HEK293 (cell line): ENCODE measurements around the gene NEURL2.

Experiments used
- CTCF ChIA-PET: fragments of 350-600 bp; formaldehyde crosslinking; extraction: SDS; loops from one replicate; lab custom pipeline; 2021; ENCODE audit warnings: antibody characterized with exemption; lab: Yijun Ruan, JAX
- POLR2A ChIA-PET: fragments of 300-600 bp; formaldehyde crosslinking; extraction: SDS; loops from one replicate; lab custom pipeline; 2020; ENCODE audit warnings: antibody characterized with exemption, inconsistent platforms; lab: Yijun Ruan, JAX
- H3K27ac ChIP-seq: fragments of 200-500 bp; sonication (Bioruptor generic); 2 replicates; pipeline ENCODE4 v1.5.1; 2014; ENCODE audit warnings: low read depth, low read length, control low read depth, inconsistent platforms; ENCODE audit errors: extremely low read depth
- H3K36me3 ChIP-seq, 2 experiments: fragments of 200-500 bp in 1 of 2; sonication (Bioruptor generic) in 1 of 2; 1 replicate in 1 of 2; 2 replicates in 1 of 2; pipeline ENCODE4 v1.5.1; 2014 to 2017; ENCODE audit warnings: inconsistent platforms in 2 of 2, low read length in 2 of 2; ENCODE audit not compliant: control insufficient read depth in 2 of 2, insufficient read depth in 1 of 2
- H3K4me1 ChIP-seq: fragments of 200-500 bp; sonication (Bioruptor generic); 2 replicates; pipeline ENCODE4 v1.5.1; 2014; ENCODE audit warnings: mild to moderate bottlenecking, low read length, inconsistent platforms; ENCODE audit not compliant: control insufficient read depth, insufficient read depth
- H3K4me3 ChIP-seq: 2 replicates; pipeline ENCODE4 v1.5.1; 2011; ENCODE audit warnings: low read depth, mild to moderate bottlenecking, control low read depth, low read length, moderate library complexity
- H3K9me3 ChIP-seq: fragments of 200-500 bp; sonication (Bioruptor generic); 2 replicates; pipeline ENCODE4 v1.5.1; 2014; ENCODE audit warnings: low read depth, low read length, inconsistent platforms; ENCODE audit not compliant: control insufficient read depth, insufficient read depth
- GLIS1 ChIP-seq: fragments of 450-650 bp; formaldehyde crosslinking; IDR thresholded peaks from 2 replicates; pipeline ENCODE4 v1.5.1; 2016; ENCODE audit warnings: missing biosample characterization, missing genetic modification characterization
- HOXA7 ChIP-seq: sonication (generic); formaldehyde crosslinking; IDR thresholded peaks from 2 replicates; pipeline ENCODE4 v1.8.1; 2022; ENCODE audit warnings: missing genetic modification reagents, borderline replicate concordance
- KLF8 ChIP-seq: fragments of 450-650 bp; formaldehyde crosslinking; IDR thresholded peaks from 2 replicates; pipeline ENCODE4 v1.5.1; 2016; ENCODE audit warnings: missing biosample characterization, missing genetic modification characterization
- MYNN ChIP-seq: fragments of 450-650 bp; formaldehyde crosslinking; IDR thresholded peaks from 2 replicates; pipeline ENCODE4 v1.5.1; 2016; ENCODE audit warnings: missing biosample characterization, missing genetic modification characterization, borderline replicate concordance
- OSR2 ChIP-seq: fragments of 450-650 bp; formaldehyde crosslinking; IDR thresholded peaks from 2 replicates; pipeline ENCODE4 v1.5.1; 2016; ENCODE audit warnings: missing biosample characterization, missing genetic modification characterization
- SP7 ChIP-seq: fragments of 450-650 bp; formaldehyde crosslinking; IDR thresholded peaks from 2 replicates; pipeline ENCODE4 v1.5.1; 2016; ENCODE audit warnings: missing biosample characterization, missing genetic modification characterization
- ZFP37 ChIP-seq: fragments of 450-650 bp; formaldehyde crosslinking; IDR thresholded peaks from 2 replicates; pipeline ENCODE4 v1.5.1; 2016; ENCODE audit warnings: missing biosample characterization, missing genetic modification characterization
- ZFP41 ChIP-seq: fragments of 450-650 bp; formaldehyde crosslinking; IDR thresholded peaks from 2 replicates; pipeline ENCODE4 v1.5.1; 2016; ENCODE audit warnings: missing biosample characterization, missing genetic modification characterization, borderline replicate concordance
- ZNF184 ChIP-seq: fragments of 450-650 bp; IDR thresholded peaks from 2 replicates; pipeline ENCODE4 v1.5.1; 2018; ENCODE audit warnings: missing biosample characterization, mild to moderate bottlenecking, missing genetic modification characterization
- ZNF366 ChIP-seq: fragments of 450-650 bp; formaldehyde crosslinking; conservative IDR thresholded peaks from 2 replicates; pipeline ENCODE4 v1.5.1; 2016; ENCODE audit warnings: missing biosample characterization, missing genetic modification characterization
- ZNF391 ChIP-seq: fragments of 450-650 bp; formaldehyde crosslinking; IDR thresholded peaks from 2 replicates; pipeline ENCODE4 v1.5.1; 2016; ENCODE audit warnings: low read depth, missing biosample characterization, missing genetic modification characterization, borderline replicate concordance
- ZNF394 ChIP-seq: fragments of 450-650 bp; formaldehyde crosslinking; IDR thresholded peaks from 2 replicates; pipeline ENCODE4 v1.5.1; 2016; ENCODE audit warnings: missing biosample characterization, missing genetic modification characterization, mild to moderate bottlenecking, moderate library complexity, borderline replicate concordance
- ZNF416 ChIP-seq: fragments of 450-650 bp; formaldehyde crosslinking; IDR thresholded peaks from 2 replicates; pipeline ENCODE4 v1.5.1; 2016; ENCODE audit warnings: missing biosample characterization, missing genetic modification characterization
- ZNF423 ChIP-seq: fragments of 450-650 bp; formaldehyde crosslinking; IDR thresholded peaks from 2 replicates; pipeline ENCODE4 v1.5.1; 2016; ENCODE audit warnings: missing biosample characterization, missing genetic modification characterization
- ZNF621 ChIP-seq: fragments of 450-650 bp; formaldehyde crosslinking; IDR thresholded peaks from 2 replicates; pipeline ENCODE4 v1.5.1; 2017; ENCODE audit warnings: missing biosample characterization, missing genetic modification characterization
- ZNF623 ChIP-seq: fragments of 450-650 bp; formaldehyde crosslinking; IDR thresholded peaks from 2 replicates; pipeline ENCODE4 v1.5.1; 2016; ENCODE audit warnings: missing biosample characterization, missing genetic modification characterization
- ZNF629 ChIP-seq: fragments of 450-650 bp; formaldehyde crosslinking; IDR thresholded peaks from 2 replicates; pipeline ENCODE4 v1.5.1; 2017; ENCODE audit warnings: missing biosample characterization, missing genetic modification characterization
- ZNF660 ChIP-seq: fragments of 450-650 bp; IDR thresholded peaks from 2 replicates; pipeline ENCODE4 v1.5.1; 2018; ENCODE audit warnings: missing biosample characterization, mild to moderate bottlenecking, missing genetic modification characterization
- TF ChIP-seq, protein P1 (sequence below): fragments of 450-650 bp; formaldehyde crosslinking; IDR thresholded peaks from 2 replicates; pipeline ENCODE4 v1.5.1; 2016; ENCODE audit warnings: missing biosample characterization, missing genetic modification characterization
- TF ChIP-seq, protein P2 (sequence below): fragments of 450-650 bp; formaldehyde crosslinking; IDR thresholded peaks from 2 replicates; pipeline ENCODE4 v1.5.1; 2016; ENCODE audit warnings: missing biosample characterization, missing genetic modification characterization
- TF ChIP-seq, protein P3 (sequence below): fragments of 450-650 bp; formaldehyde crosslinking; IDR thresholded peaks from 2 replicates; pipeline ENCODE4 v1.5.1; 2016; ENCODE audit warnings: missing biosample characterization, missing genetic modification characterization, low read depth
- TF ChIP-seq, protein P4 (sequence below): fragments of 450-650 bp; formaldehyde crosslinking; IDR thresholded peaks from 2 replicates; pipeline ENCODE4 v1.5.1; 2017; ENCODE audit warnings: missing biosample characterization, mild to moderate bottlenecking, missing genetic modification characterization, moderate library complexity
- TF ChIP-seq, protein P5 (sequence below): fragments of 450-650 bp; formaldehyde crosslinking; IDR thresholded peaks from 2 replicates; pipeline ENCODE4 v1.5.1; 2016; ENCODE audit warnings: missing biosample characterization, missing genetic modification characterization
- TF ChIP-seq, protein P6 (sequence below): sonication (generic); formaldehyde crosslinking; IDR thresholded peaks from 2 replicates; pipeline ENCODE4 v1.8.1; 2022; ENCODE audit warnings: mild to moderate bottlenecking, moderate library complexity, missing genetic modification reagents
- TF ChIP-seq, protein P7 (sequence below): fragments of 450-650 bp; formaldehyde crosslinking; IDR thresholded peaks from 2 replicates; pipeline ENCODE4 v1.5.1; 2016; ENCODE audit warnings: missing biosample characterization, missing genetic modification characterization
- TF ChIP-seq, protein P8 (sequence below): fragments of 450-650 bp; formaldehyde crosslinking; IDR thresholded peaks from 2 replicates; pipeline ENCODE4 v1.5.1; 2016; ENCODE audit warnings: missing biosample characterization, missing genetic modification characterization

The NEURL2 gene

DNA sequence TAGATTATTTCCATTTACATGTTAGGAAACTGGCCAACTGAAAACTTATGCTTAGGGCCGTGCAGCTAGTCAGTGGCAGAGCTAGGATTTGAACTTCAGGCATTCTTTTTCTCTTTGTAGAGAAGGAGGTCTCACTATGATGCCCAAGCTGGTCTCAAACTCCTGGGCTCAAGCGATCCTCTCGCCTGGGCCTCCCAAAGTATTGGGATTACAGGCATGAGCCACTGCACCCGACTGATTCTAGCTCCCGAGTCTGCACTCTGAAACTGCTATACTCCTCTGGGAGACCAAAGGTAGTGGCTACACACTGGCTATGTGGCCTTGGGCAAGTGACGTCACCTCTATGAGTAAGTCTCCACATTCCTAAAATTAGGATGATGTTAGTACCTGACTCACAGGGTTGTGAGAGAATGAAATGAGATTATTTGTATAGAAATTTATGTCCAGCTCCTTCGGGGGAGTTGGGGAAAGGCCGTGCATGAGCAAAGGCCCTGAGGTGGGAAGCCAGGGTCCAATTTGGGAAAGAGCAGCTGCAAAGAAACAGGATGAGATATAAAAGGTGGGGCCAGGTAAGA, 14.6 kb upstream of the NEURL2 start:
- Histone ChIP-seq H3K4me1 (no peaks in the 10 kb centered on the region), H3K4me3 (no peak overlapping the region), H3K9me3 (no peaks in the 10 kb centered on the region), H3K27ac (no peak overlapping the region), H3K36me3 (no peaks in the 10 kb centered on the region)
- ChIA-PET POLR2A (interaction anchor here (0.6 to 2.4 kb wide), 15 partner anchors 9 to 73 kb away, joined by 3 to 26 read pairs (median 5); partner anchors contain the start of genes CTSA, NEURL2, PCIF1 and SNX21), CTCF (interaction anchor here (0.9 to 2.4 kb wide), 6 partner anchors 9 to 122 kb away, joined by 3 to 11 read pairs (median 3); no protein-coding TSS in a partner anchor)
- TF ChIP-seq ZNF394 (0 out of 2 replicates have a peak, but pooled peaks have one; percentile 20), ZNF423 (tag by site-specific recombination) (no peak), ZNF391 (tag by site-specific recombination) (no peak), ZNF621 (tag by site-specific recombination) (no peak), KLF8 (tag by site-specific recombination) (peak; percentile 36), OSR2 (tag by site-specific recombination) (peak; percentile 37; the same call in 1 of the 2 replicates), ZNF366 (tag by site-specific recombination) (peak; percentile 68), ZNF623 (tag by site-specific recombination) (peak; percentile 95), GLIS1 (tag by site-specific recombination) (0 out of 2 replicates have a peak, but pooled peaks have one; percentile 10), ZNF416 (no peak), MYNN (no peak), ZNF660 (tag by site-specific recombination) (no peak), ZFP41 (no peak), ZFP37 (tag by site-specific recombination) (peak; percentile 55; the same call in 1 of the 2 replicates), ZNF629 (tag by site-specific recombination) (peak; percentile 94), SP7 (tag by site-specific recombination) (peak; percentile 58), HOXA7 (CRISPR knock-in tag) (no peak), ZNF184 (peak; percentile 79; the same call in 1 of the 2 replicates)
- TF ChIP-seq, protein P1, sequence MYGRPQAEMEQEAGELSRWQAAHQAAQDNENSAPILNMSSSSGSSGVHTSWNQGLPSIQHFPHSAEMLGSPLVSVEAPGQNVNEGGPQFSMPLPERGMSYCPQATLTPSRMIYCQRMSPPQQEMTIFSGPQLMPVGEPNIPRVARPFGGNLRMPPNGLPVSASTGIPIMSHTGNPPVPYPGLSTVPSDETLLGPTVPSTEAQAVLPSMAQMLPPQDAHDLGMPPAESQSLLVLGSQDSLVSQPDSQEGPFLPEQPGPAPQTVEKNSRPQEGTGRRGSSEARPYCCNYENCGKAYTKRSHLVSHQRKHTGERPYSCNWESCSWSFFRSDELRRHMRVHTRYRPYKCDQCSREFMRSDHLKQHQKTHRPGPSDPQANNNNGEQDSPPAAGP (tag by site-specific recombination), result 0 out of 2 replicates have a peak, but pooled peaks have one; percentile 42
- TF ChIP-seq, protein P2, sequence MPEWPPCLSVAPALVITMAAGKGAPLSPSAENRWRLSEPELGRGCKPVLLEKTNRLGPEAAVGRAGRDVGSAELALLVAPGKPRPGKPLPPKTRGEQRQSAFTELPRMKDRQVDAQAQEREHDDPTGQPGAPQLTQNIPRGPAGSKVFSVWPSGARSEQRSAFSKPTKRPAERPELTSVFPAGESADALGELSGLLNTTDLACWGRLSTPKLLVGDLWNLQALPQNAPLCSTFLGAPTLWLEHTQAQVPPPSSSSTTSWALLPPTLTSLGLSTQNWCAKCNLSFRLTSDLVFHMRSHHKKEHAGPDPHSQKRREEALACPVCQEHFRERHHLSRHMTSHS (tag by site-specific recombination), result no peak
- TF ChIP-seq, protein P3, sequence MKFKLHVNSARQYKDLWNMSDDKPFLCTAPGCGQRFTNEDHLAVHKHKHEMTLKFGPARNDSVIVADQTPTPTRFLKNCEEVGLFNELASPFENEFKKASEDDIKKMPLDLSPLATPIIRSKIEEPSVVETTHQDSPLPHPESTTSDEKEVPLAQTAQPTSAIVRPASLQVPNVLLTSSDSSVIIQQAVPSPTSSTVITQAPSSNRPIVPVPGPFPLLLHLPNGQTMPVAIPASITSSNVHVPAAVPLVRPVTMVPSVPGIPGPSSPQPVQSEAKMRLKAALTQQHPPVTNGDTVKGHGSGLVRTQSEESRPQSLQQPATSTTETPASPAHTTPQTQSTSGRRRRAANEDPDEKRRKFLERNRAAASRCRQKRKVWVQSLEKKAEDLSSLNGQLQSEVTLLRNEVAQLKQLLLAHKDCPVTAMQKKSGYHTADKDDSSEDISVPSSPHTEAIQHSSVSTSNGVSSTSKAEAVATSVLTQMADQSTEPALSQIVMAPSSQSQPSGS (tag by site-specific recombination), result peak; percentile 71
- TF ChIP-seq, protein P4, sequence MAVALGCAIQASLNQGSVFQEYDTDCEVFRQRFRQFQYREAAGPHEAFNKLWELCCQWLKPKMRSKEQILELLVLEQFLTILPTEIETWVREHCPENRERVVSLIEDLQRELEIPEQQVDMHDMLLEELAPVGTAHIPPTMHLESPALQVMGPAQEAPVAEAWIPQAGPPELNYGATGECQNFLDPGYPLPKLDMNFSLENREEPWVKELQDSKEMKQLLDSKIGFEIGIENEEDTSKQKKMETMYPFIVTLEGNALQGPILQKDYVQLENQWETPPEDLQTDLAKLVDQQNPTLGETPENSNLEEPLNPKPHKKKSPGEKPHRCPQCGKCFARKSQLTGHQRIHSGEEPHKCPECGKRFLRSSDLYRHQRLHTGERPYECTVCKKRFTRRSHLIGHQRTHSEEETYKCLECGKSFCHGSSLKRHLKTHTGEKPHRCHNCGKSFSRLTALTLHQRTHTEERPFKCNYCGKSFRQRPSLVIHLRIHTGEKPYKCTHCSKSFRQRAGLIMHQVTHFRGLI (tag by site-specific recombination), result no peak
- TF ChIP-seq, protein P5, sequence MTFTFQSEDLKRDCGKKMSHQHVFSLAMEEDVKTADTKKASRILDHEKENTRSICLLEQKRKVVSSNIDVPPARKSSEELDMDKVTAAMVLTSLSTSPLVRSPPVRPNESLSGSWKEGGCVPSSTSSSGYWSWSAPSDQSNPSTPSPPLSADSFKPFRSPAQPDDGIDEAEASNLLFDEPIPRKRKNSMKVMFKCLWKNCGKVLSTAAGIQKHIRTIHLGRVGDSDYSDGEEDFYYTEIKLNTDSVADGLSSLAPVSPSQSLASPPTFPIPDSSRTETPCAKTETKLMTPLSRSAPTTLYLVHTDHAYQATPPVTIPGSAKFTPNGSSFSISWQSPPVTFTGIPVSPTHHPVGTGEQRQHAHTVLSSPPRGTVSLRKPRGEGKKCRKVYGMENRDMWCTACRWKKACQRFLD (tag by site-specific recombination), result no peak
- TF ChIP-seq, protein P6, sequence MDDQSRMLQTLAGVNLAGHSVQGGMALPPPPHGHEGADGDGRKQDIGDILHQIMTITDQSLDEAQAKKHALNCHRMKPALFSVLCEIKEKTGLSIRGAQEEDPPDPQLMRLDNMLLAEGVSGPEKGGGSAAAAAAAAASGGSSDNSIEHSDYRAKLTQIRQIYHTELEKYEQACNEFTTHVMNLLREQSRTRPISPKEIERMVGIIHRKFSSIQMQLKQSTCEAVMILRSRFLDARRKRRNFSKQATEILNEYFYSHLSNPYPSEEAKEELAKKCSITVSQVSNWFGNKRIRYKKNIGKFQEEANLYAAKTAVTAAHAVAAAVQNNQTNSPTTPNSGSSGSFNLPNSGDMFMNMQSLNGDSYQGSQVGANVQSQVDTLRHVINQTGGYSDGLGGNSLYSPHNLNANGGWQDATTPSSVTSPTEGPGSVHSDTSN (CRISPR knock-in tag), result no peak
- TF ChIP-seq, protein P7, sequence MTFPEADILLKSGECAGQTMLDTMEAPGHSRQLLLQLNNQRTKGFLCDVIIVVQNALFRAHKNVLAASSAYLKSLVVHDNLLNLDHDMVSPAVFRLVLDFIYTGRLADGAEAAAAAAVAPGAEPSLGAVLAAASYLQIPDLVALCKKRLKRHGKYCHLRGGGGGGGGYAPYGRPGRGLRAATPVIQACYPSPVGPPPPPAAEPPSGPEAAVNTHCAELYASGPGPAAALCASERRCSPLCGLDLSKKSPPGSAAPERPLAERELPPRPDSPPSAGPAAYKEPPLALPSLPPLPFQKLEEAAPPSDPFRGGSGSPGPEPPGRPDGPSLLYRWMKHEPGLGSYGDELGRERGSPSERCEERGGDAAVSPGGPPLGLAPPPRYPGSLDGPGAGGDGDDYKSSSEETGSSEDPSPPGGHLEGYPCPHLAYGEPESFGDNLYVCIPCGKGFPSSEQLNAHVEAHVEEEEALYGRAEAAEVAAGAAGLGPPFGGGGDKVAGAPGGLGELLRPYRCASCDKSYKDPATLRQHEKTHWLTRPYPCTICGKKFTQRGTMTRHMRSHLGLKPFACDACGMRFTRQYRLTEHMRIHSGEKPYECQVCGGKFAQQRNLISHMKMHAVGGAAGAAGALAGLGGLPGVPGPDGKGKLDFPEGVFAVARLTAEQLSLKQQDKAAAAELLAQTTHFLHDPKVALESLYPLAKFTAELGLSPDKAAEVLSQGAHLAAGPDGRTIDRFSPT (tag by site-specific recombination), result 0 out of 2 replicates have a peak, but pooled peaks have one; percentile 18
- TF ChIP-seq, protein P8, sequence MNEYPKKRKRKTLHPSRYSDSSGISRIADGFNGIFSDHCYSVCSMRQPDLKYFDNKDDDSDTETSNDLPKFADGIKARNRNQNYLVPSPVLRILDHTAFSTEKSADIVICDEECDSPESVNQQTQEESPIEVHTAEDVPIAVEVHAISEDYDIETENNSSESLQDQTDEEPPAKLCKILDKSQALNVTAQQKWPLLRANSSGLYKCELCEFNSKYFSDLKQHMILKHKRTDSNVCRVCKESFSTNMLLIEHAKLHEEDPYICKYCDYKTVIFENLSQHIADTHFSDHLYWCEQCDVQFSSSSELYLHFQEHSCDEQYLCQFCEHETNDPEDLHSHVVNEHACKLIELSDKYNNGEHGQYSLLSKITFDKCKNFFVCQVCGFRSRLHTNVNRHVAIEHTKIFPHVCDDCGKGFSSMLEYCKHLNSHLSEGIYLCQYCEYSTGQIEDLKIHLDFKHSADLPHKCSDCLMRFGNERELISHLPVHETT (tag by site-specific recombination), result peak; percentile 76; the same call in 1 of the 2 replicates
